Measurements from ENCODE around the gene AFTPH. TPM values are rescaled to one million over a fixed set of nuclear protein-coding genes. Genes with fewer than 3 reads are reported as not detected.

AFTPH gene
- total RNA-seq, 2 donors from 2014 or later = 18.7 to 27.8 TPM

GRCh38 chr2:64602436-64602835 lies 78.3 kb downstream of the AFTPH start:
- intact Hi-C loops (cut with DNase I) = no loop called here
- no peak for DNase-seq (ENCODE audit: low spot score)

GRCh38 chr2:64604155-64604554 lies 80.0 kb downstream of the AFTPH start:
- intact Hi-C loops (cut with DNase I) = no loop called here
- DNase-seq (ENCODE audit: low spot score) = no peak

GRCh38 chr2:64605026-64605471 lies 80.9 kb downstream of the AFTPH start:
- intact Hi-C loops (cut with DNase I) = no loop called here
- no peak for DNase-seq (ENCODE audit: low spot score)

GRCh38 chr2:64605991-64606478 lies 81.9 kb downstream of the AFTPH start:
- intact Hi-C loops (cut with DNase I) = no loop called here
- no peak for DNase-seq (ENCODE audit: low spot score)

- peak; percentile 98 for DNase-seq (ENCODE audit: low spot score)
- intact Hi-C loops (cut with DNase I) = no loop called here
Observed at GRCh38 chr2:64606479-64607363, 82.6 kb downstream of the AFTPH start.

GRCh38 chr2:64607381-64608304 lies 83.5 kb downstream of the AFTPH start:
- DNase-seq (ENCODE audit: low spot score) = no peak

GRCh38 chr2:64608867-64609226 lies 84.7 kb downstream of the AFTPH start:
- DNase-seq (ENCODE audit: low spot score) = no peak
- intact Hi-C loops (cut with DNase I) = no loop called here

More at GRCh38 chr2:64607381-64608304, 83.5 kb downstream of the AFTPH start:
- intact Hi-C loops (cut with DNase I) = no loop called here

GRCh38 chr2:64609227-64609941 lies 85.3 kb downstream of the AFTPH start:
- intact Hi-C loops (cut with DNase I) = no loop called here
- DNase-seq (ENCODE audit: low spot score) = peak; percentile 91

- DNase-seq (ENCODE audit: low spot score) = no peak
- intact Hi-C loops (cut with DNase I) = no loop called here
Observed at GRCh38 chr2:64609942-64610281, 85.8 kb downstream of the AFTPH start.

- intact Hi-C loops (cut with DNase I) = no loop called here
Observed at GRCh38 chr2:64610316-64610855, 86.3 kb downstream of the AFTPH start.

GRCh38 chr2:64612575-64613195 lies 88.6 kb downstream of the AFTPH start:
- no peak for DNase-seq (ENCODE audit: low spot score)
- intact Hi-C loops (cut with DNase I) = no loop called here

More at GRCh38 chr2:64610316-64610855, 86.3 kb downstream of the AFTPH start:
- DNase-seq (ENCODE audit: low spot score) = no peak

- no peak for DNase-seq (ENCODE audit: low spot score)
- intact Hi-C loops (cut with DNase I) = no loop called here
Observed at GRCh38 chr2:64613276-64613675, 89.1 kb downstream of the AFTPH start.

GRCh38 chr2:64615192-64615763 lies 91.2 kb downstream of the AFTPH start:
- no peak for DNase-seq (ENCODE audit: low spot score)

GRCh38 chr2:64615844-64616536 lies 91.9 kb downstream of the AFTPH start:
- DNase-seq (ENCODE audit: low spot score) = no peak
- intact Hi-C loops (cut with DNase I) = no loop called here

More at GRCh38 chr2:64615192-64615763, 91.2 kb downstream of the AFTPH start:
- intact Hi-C loops (cut with DNase I) = no loop called here

GRCh38 chr2:64617631-64618151 lies 93.6 kb downstream of the AFTPH start:
- intact Hi-C loops (cut with DNase I) = no loop called here
- no peak for DNase-seq (ENCODE audit: low spot score)

GRCh38 chr2:64620661-64621060 lies 96.5 kb downstream of the AFTPH start:
- no peak for DNase-seq (ENCODE audit: low spot score)
- intact Hi-C loops (cut with DNase I) = loop anchor here in 1 of 2 donors (5.0 to 10.0 kb wide), 2 partner anchors 234 to 1172 kb away; no protein-coding TSS in a partner anchor
